Lower lobe of right lung (tissue), 2 donors: ENCODE data around the gene KCTD1. TPM values are rescaled to one million over a fixed set of nuclear protein-coding genes. Genes with fewer than 3 reads are reported as not detected.

Source experiments
- ATAC-seq, 2 donors: fragments of 200-7000 bp; cut with Tn5 transposase; one replicate each; pipeline ENCODE4 v1.9.1; 2020 to 2022; ENCODE audit warnings: mild to moderate bottlenecking in 2 of 2, moderate library complexity in 2 of 2
- DNase-seq: peaks from one replicate; pipeline ENCODE4 v3.0.0-alpha.2; 2020
- H3K27ac ChIP-seq: fragments of 200-600 bp; one replicate; pipeline ENCODE4 v1.8.0; 2022
- H3K27me3 ChIP-seq: fragments of 200-600 bp; one replicate; pipeline ENCODE4 v1.8.0; 2022; ENCODE audit warnings: low read depth
- H3K36me3 ChIP-seq: fragments of 200-600 bp; one replicate; pipeline ENCODE4 v1.8.0; 2022; ENCODE audit warnings: mild to moderate bottlenecking
- H3K4me1 ChIP-seq: fragments of 200-600 bp; one replicate; pipeline ENCODE4 v1.8.0; 2022
- H3K4me3 ChIP-seq: fragments of 200-600 bp; one replicate; pipeline ENCODE4 v1.8.0; 2022; ENCODE audit warnings: mild to moderate bottlenecking
- H3K9me3 ChIP-seq: fragments of 200-600 bp; one replicate; pipeline ENCODE4 v1.8.0; 2022
- CTCF ChIP-seq: fragments of 200-600 bp; IDR thresholded peaks from one replicate; pipeline ENCODE4 v1.8.0; 2022; ENCODE audit warnings: antibody characterized with exemption, mild to moderate bottlenecking
- intact Hi-C: fragments of 100-400 bp; cut with DNase I; formaldehyde crosslinking; loops from one replicate; pipeline ENCODE4 v1.11.0; 2022
- total RNA-seq: library from RNA; stranded (reverse); fragmentation: NEBNext Ultra II Directional; extraction: Animal tissue kit (Norgen Biotek cat#: 25700); gene quantifications from one replicate; pipeline ENCODE4 v1.2.1, GENCODE V29; 2021
- donor health status: DM: no; HTN: yes; CAD: no; lungs with severe emphysema.

Gene KCTD1
- total RNA-seq, 1 donor from 2014 or later, result 9.0 TPM

- H3K27me3 ChIP-seq, result no peaks in the 10 kb centered on the region
- DNase-seq, result no peak
- H3K27ac ChIP-seq, result no peak overlapping the region
- no peaks in the 10 kb centered on the region for H3K36me3 ChIP-seq
- intact Hi-C loops, result no loop called here
- no peaks in the 10 kb centered on the region for H3K9me3 ChIP-seq
- no peak for TF ChIP-seq CTCF
- no peaks in the 10 kb centered on the region for H3K4me1 ChIP-seq
- H3K4me3 ChIP-seq, result no peak overlapping the region
- no peak for ATAC-seq
Measured at GRCh38 chr18:26532367-26533340, 15.7 kb downstream of the KCTD1 start.

GRCh38 chr18:26531605-26532298, 16.6 kb downstream of the KCTD1 start:
- DNase-seq (no peak), ATAC-seq (no peak)
- H3K27me3 ChIP-seq, result no peaks in the 10 kb centered on the region
- H3K36me3 ChIP-seq, result no peaks in the 10 kb centered on the region
- H3K4me1 ChIP-seq, result no peaks in the 10 kb centered on the region
- H3K9me3 ChIP-seq, result no peaks in the 10 kb centered on the region
- H3K4me3 ChIP-seq, result no peak overlapping the region
- TF ChIP-seq CTCF, result no peak
- intact Hi-C loops, result no loop called here
- no peak overlapping the region for H3K27ac ChIP-seq

GRCh38 chr18:26526966-26527234, 21.5 kb downstream of the KCTD1 start:
- Histone ChIP-seq H3K9me3 (no peaks in the 10 kb centered on the region), H3K27me3 (no peaks in the 10 kb centered on the region), H3K36me3 (no peaks in the 10 kb centered on the region), H3K4me1 (no peaks in the 10 kb centered on the region), H3K4me3 (no peak overlapping the region), H3K27ac (no peak overlapping the region)
- intact Hi-C loops, result no loop called here
- ATAC-seq (no peak), DNase-seq (no peak)
- TF ChIP-seq CTCF, result no peak

GRCh38 chr18:26526128-26526965, 22.0 kb downstream of the KCTD1 start:
- Histone ChIP-seq H3K27ac (no peak overlapping the region), H3K36me3 (no peaks in the 10 kb centered on the region), H3K4me1 (no peaks in the 10 kb centered on the region), H3K9me3 (no peaks in the 10 kb centered on the region), H3K4me3 (no peak overlapping the region), H3K27me3 (no peaks in the 10 kb centered on the region)
- ATAC-seq (no peak), DNase-seq (no peak)
- no peak for TF ChIP-seq CTCF
- intact Hi-C loops, result no loop called here

- H3K36me3 ChIP-seq, result no peaks in the 10 kb centered on the region
- ATAC-seq (no peak), DNase-seq (no peak)
- no peak overlapping the region for H3K4me3 ChIP-seq
- H3K9me3 ChIP-seq, result no peaks in the 10 kb centered on the region
- TF ChIP-seq CTCF, result no peak
- no peaks in the 10 kb centered on the region for H3K4me1 ChIP-seq
- no peaks in the 10 kb centered on the region for H3K27me3 ChIP-seq
- intact Hi-C loops, result no loop called here
- H3K27ac ChIP-seq, result no peak overlapping the region
Measured at GRCh38 chr18:26524504-26525351, 23.6 kb downstream of the KCTD1 start.
